PC-9 (cell line): ENCODE measurements around the gene FAM174B. TPM values are rescaled to one million over a fixed set of nuclear protein-coding genes. Genes with fewer than 3 reads are reported as not detected.

ENCODE experiments used
- BruUV-seq: library from RNA; stranded (reverse); fragments of 400-500 nt; replicated peaks from 2 replicates; lab custom pipeline; 2021; lab: Mats Ljungman, UMichigan
- CTCF ChIA-PET: fragments of 300-600 bp; sonication (Branson Sonifier 250); formaldehyde crosslinking; loops from one replicate; lab custom pipeline; 2022; ENCODE audit warnings: antibody characterized with exemption; lab: Charles Lee
- POLR2A ChIA-PET: fragments of 300-600 bp; sonication (Branson Sonifier 250); formaldehyde crosslinking; loops from one replicate; lab custom pipeline; 2022; ENCODE audit warnings: antibody characterized with exemption; ENCODE audit not compliant: unreplicated experiment; lab: Charles Lee
- DNase-seq, 2 experiments: peaks; one replicate each; pipeline versions ENCODE4 v3.0.0 to v3.0.0-alpha.2; 2015 to 2022; ENCODE audit warnings: mixed read lengths in 1 of 2
- H2AFZ ChIP-seq: fragments of 200-600 bp; sonication (generic); 2 replicates; pipeline ENCODE4 v1.8.1; 2017; ENCODE audit warnings: antibody characterized with exemption
- H3F3A ChIP-seq: fragments of 200-600 bp; sonication (generic); 2 replicates; pipeline ENCODE4 v1.8.1; 2017; ENCODE audit warnings: antibody characterized with exemption, mild to moderate bottlenecking, low read depth; ENCODE audit not compliant: insufficient read depth
- H3K27ac ChIP-seq: fragments of 200-600 bp; sonication (generic); 2 replicates; pipeline ENCODE4 v1.6.1; 2016; ENCODE audit warnings: mixed run types
- H3K27me3 ChIP-seq: fragments of 200-600 bp; sonication (generic); 2 replicates; pipeline ENCODE4 v1.6.1; 2016; ENCODE audit warnings: low read depth, mixed run types; ENCODE audit not compliant: insufficient read depth
- H3K36me3 ChIP-seq: fragments of 200-600 bp; sonication (generic); 2 replicates; pipeline ENCODE4 v1.6.1; 2016; ENCODE audit warnings: low read depth, mixed run types
- H3K4me1 ChIP-seq: fragments of 200-600 bp; sonication (generic); replicated peaks from 2 replicates; pipeline ENCODE4 v1.6.1; 2016; ENCODE audit warnings: mixed run types; ENCODE audit not compliant: insufficient read depth
- H3K4me2 ChIP-seq: fragments of 200-600 bp; sonication (generic); 2 replicates; pipeline ENCODE4 v1.6.1; 2017; ENCODE audit warnings: mixed run types
- H3K4me3 ChIP-seq: fragments of 200-600 bp; sonication (generic); 2 replicates; pipeline ENCODE4 v1.6.1; 2016; ENCODE audit warnings: mixed run types
- H3K79me2 ChIP-seq: fragments of 200-600 bp; sonication (generic); 2 replicates; pipeline ENCODE4 v1.6.1; 2017; ENCODE audit warnings: low read depth, mixed run types
- H3K9me2 ChIP-seq: fragments of 200-600 bp; sonication (generic); 2 replicates; pipeline ENCODE4 v1.8.1; 2017; ENCODE audit warnings: mild to moderate bottlenecking; ENCODE audit not compliant: insufficient read depth
- H3K9me3 ChIP-seq: fragments of 200-600 bp; sonication (generic); 2 replicates; pipeline ENCODE4 v1.8.1; 2016; ENCODE audit warnings: low read depth; ENCODE audit not compliant: insufficient read depth
- H4K20me1 ChIP-seq: fragments of 200-600 bp; sonication (generic); 2 replicates; pipeline ENCODE4 v1.8.1; 2017; ENCODE audit not compliant: insufficient read depth
- EZH2 ChIP-seq: fragments of 200-600 bp; sonication (generic); IDR thresholded peaks from 2 replicates; pipeline ENCODE4 v1.8.0; 2017; ENCODE audit warnings: antibody characterized with exemption, low read depth
- intact Hi-C: fragments of 100-400 bp; cut with micrococcal nuclease; formaldehyde crosslinking; loops from one replicate; pipeline ENCODE4 v1.10.0; 2022; ENCODE audit not compliant: unreplicated experiment
- total RNA-seq: library from RNA; stranded (reverse); gene quantifications from 2 replicates; pipeline ENCODE4 v1.2.3, GENCODE V29; 2021
- TF ChIP-seq, protein P1 (sequence below): fragments of 200-600 bp; sonication (generic); conservative IDR thresholded peaks from 2 replicates; pipeline ENCODE4 v1.6.1; 2017; ENCODE audit warnings: mixed run types, antibody characterized with exemption, mild to moderate bottlenecking, moderate library complexity

Gene FAM174B
- total RNA-seq, 1 experiment from 2014 or later: 90.3 TPM

DNA sequence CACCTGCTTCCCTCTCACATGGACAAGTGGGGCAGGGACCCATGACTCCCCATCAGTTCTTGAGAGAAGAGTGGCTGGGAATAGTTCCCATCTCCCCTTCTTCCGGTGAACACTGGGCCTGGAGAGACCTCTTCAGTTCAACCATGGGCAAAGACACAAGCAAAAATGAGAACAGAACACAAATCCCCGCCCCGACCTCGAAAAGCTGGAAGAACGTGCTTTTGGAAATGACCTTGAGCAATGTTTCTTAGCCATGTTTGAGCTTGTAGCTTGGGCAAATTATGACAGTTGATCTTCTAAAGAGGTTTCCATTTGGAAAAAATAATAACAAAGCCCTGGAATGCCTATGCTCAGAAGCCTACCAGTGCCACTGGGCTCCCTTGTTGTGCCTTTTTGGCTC, 59.0 kb downstream of the FAM174B start:
- H3K36me3 ChIP-seq: 0 out of 2 replicates have a peak, but pooled peaks cover 4% of the 10 kb centered on the region
- no peak overlapping the region for H3K4me2 ChIP-seq
- POLR2A ChIA-PET: no interaction called here
- CTCF ChIA-PET: no interaction called here
- no peaks in the 10 kb centered on the region for H3K79me2 ChIP-seq
- no peaks in the 10 kb centered on the region for H4K20me1 ChIP-seq
- DNase-seq: no peak
- no peaks in the 10 kb centered on the region for H3K27me3 ChIP-seq
- no TSS peak for BruUV-seq
- no peaks in the 10 kb centered on the region for H3K9me3 ChIP-seq
- no peaks in the 10 kb centered on the region for H3K9me2 ChIP-seq
- no peak for TF ChIP-seq EZH2
- no peak overlapping the region for H3K4me3 ChIP-seq
- no peaks in the 10 kb centered on the region; the same call in 1 of the 2 replicates for H3F3A ChIP-seq
- intact Hi-C loops: no loop called here
- H2AFZ ChIP-seq: no peak overlapping the region
- H3K4me1 ChIP-seq: peaks cover 5% of the 10 kb centered on the region; the same call in 1 of the 2 replicates
- H3K27ac ChIP-seq: no peak overlapping the region

DNA sequence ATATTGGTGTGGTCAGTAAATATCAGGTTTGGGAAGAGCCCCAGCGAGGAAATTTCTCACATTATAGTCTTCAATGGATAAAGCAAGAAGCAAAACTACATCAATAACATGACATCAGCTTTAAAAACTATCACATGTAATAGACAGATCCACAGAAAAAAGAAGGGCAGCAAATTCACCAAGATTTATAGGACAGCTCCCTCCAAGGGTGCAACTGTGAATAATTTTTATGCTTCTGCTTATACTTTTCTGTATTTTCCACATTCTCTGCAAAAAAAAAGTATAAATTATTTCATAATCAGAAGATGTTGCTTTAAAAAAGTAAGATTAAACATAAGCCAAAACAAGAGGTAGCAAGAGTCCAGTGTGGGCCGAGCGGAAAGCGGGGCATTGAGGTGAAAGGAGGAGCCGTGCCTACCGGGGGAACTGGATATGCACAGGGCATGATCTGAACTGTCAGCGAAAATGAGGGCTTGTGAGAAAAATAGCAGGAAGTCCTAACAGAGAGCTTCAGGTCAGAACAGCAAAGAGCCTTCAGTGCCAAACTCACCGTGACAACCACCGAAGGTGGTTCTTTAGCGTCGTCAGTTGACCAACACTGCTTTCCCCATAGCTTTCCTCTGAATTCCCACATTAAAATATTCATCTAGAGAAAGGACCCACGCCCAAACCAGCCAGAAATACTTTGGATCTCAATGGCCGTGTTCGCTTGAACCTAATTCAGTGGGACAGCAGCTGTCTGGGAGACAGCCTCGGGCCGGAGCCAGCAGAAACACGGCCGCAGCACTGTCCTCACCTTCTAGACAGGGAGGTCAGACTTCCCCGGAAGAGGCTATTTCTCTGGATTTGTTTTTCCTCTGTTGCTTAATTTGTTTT, 59.8 kb downstream of the FAM174B start:
- no peak for DNase-seq
- Histone ChIP-seq H3K9me2 (no peaks in the 10 kb centered on the region), H3K9me3 (no peaks in the 10 kb centered on the region), H3K4me3 (no peak overlapping the region), H3K4me1 (peaks cover 5% of the 10 kb centered on the region; the same call in 1 of the 2 replicates), H3K79me2 (no peaks in the 10 kb centered on the region), H3K27me3 (no peaks in the 10 kb centered on the region), H4K20me1 (no peaks in the 10 kb centered on the region), H3K36me3 (0 out of 2 replicates have a peak, but pooled peaks cover 4% of the 10 kb centered on the region), H2AFZ (no peak overlapping the region), H3K4me2 (no peak overlapping the region), H3F3A (no peaks in the 10 kb centered on the region; the same call in 1 of the 2 replicates), H3K27ac (no peak overlapping the region)
- CTCF ChIA-PET: no interaction called here
- no TSS peak for BruUV-seq
- POLR2A ChIA-PET: no interaction called here
- intact Hi-C loops: no loop called here
- TF ChIP-seq EZH2: no peak
- TF ChIP-seq, protein P1, sequence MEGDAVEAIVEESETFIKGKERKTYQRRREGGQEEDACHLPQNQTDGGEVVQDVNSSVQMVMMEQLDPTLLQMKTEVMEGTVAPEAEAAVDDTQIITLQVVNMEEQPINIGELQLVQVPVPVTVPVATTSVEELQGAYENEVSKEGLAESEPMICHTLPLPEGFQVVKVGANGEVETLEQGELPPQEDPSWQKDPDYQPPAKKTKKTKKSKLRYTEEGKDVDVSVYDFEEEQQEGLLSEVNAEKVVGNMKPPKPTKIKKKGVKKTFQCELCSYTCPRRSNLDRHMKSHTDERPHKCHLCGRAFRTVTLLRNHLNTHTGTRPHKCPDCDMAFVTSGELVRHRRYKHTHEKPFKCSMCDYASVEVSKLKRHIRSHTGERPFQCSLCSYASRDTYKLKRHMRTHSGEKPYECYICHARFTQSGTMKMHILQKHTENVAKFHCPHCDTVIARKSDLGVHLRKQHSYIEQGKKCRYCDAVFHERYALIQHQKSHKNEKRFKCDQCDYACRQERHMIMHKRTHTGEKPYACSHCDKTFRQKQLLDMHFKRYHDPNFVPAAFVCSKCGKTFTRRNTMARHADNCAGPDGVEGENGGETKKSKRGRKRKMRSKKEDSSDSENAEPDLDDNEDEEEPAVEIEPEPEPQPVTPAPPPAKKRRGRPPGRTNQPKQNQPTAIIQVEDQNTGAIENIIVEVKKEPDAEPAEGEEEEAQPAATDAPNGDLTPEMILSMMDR: no peak

DNA sequence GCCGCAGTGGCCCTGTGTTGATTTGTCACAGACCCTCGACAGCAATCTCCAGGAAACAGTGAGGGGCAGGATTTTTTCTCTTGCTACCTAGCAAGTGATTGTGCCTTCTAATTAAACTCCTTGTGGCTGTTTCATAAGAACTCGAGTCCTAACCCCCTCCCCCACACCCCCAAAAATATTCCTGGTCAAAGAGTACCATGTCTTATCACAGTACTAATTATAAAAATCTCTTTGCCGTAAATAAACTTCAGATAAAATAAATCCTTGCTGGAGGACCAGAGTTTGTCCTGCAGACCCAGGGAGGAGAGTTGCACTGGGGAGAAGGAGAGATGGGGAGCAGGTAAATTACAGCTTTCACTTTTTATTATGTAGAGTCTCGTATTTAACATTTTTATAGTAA, 64.3 kb downstream of the FAM174B start:
- H3F3A ChIP-seq: no peaks in the 10 kb centered on the region
- no peak for DNase-seq
- intact Hi-C loops: no loop called here
- TF ChIP-seq, protein P1: no peak
- TF ChIP-seq EZH2: no peak
- H3K4me3 ChIP-seq: no peak overlapping the region
- H3K9me2 ChIP-seq: no peaks in the 10 kb centered on the region
- ChIA-PET CTCF (no interaction called here), POLR2A (interaction anchor here (0.5 kb wide), 1 partner anchor 20 kb away, joined by 7 read pairs; no protein-coding TSS in a partner anchor)
- H3K4me2 ChIP-seq: no peak overlapping the region
- H3K9me3 ChIP-seq: no peaks in the 10 kb centered on the region
- H3K79me2 ChIP-seq: no peaks in the 10 kb centered on the region
- H3K4me1 ChIP-seq: no peaks in the 10 kb centered on the region
- BruUV-seq: no TSS peak
- H4K20me1 ChIP-seq: no peaks in the 10 kb centered on the region
- no peak overlapping the region for H2AFZ ChIP-seq
- no peaks in the 10 kb centered on the region for H3K27me3 ChIP-seq
- H3K27ac ChIP-seq: no peak overlapping the region
- 0 out of 2 replicates have a peak, but pooled peaks cover 4% of the 10 kb centered on the region for H3K36me3 ChIP-seq
